ENCODE data around the gene ATF2.

DNA sequence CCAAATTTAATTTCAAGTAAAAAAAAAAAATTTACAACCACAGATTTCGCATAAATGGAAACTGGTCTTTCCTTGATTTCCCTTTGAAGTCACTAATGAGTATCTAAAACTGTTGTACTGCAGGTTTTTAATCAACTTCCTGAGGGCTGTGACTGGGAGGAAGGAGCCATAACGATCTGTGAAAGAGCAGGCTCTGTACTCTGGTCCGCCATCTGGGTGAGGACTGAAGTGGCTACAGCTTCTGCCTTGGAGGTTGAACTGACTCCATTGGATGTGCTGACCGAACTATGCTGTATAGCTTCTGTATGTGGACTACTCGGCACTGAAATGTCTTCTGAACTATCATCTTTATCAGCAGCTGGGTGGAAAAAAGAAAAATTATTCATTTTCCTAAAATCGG, 93.5 kb downstream of the ATF2 start:
- TF ChIP-seq FOS (IDR thresholded peaks at IDR 0.05; ENCODE audit: borderline replicate concordance, insufficient read depth, low read length): no peak
- TF ChIP-seq, protein P1, sequence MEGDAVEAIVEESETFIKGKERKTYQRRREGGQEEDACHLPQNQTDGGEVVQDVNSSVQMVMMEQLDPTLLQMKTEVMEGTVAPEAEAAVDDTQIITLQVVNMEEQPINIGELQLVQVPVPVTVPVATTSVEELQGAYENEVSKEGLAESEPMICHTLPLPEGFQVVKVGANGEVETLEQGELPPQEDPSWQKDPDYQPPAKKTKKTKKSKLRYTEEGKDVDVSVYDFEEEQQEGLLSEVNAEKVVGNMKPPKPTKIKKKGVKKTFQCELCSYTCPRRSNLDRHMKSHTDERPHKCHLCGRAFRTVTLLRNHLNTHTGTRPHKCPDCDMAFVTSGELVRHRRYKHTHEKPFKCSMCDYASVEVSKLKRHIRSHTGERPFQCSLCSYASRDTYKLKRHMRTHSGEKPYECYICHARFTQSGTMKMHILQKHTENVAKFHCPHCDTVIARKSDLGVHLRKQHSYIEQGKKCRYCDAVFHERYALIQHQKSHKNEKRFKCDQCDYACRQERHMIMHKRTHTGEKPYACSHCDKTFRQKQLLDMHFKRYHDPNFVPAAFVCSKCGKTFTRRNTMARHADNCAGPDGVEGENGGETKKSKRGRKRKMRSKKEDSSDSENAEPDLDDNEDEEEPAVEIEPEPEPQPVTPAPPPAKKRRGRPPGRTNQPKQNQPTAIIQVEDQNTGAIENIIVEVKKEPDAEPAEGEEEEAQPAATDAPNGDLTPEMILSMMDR (IDR thresholded peaks at IDR 0.05; ENCODE audit: extremely low read depth in 1 of 2, insufficient read depth in 1 of 2, low read depth in 1 of 2, low read length in 2 of 2): no peak
- TF ChIP-seq JUN (IDR thresholded peaks at IDR 0.05; ENCODE audit: borderline replicate concordance, insufficient read depth, insufficient read length, low read depth): no peak
- TF ChIP-seq EZH2 (IDR thresholded peaks at IDR 0.05; ENCODE audit: borderline replicate concordance, low read depth, low read length, severe bottlenecking): no peak

Data from endothelial cell of umbilical vein (primary cell).